ENCODE data around the gene TUBAL3. TPM values are rescaled to one million over a fixed set of nuclear protein-coding genes. Genes with fewer than 3 reads are reported as not detected.

The TUBAL3 gene
- total and polyA plus RNA-seq, 11 donors = 0.12 to 2.8 (median 0.33) TPM

DNA sequence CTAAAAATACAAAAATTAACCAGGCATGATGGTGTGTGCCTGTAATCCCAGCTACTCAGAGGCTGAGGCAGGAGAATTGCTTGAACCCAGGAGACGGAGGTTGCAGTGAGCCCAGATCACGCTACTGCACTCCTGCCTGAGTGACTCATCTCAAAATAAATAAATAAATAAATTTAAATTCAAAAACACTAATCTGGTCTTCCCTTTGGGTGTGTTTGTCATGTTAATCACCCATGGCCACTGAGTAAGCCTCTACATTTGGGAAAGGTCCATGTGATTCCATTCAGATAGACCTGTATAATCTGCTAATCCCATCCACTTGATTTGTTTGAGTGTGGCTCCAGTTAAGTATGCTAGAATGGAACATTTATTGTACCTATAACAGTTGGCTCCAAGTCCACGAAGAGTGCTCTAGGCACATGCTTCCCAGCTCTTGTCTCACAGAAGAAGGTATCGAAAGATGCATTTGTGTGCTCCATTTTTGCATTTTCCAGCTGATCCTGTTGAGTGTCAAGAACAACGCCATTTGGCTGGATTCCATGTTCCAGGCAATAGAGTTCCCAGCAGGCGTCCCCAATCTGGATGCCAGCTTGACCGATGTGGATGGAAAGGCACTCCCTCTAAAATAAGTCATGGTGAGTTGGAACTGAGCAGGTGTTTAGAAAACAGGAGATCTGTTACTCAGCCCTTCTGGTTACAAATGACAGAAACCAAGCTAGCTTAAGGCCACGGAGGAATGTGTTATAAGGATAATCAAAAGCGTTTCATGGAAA, 4.0 kb downstream of the TUBAL3 start:
- DNase-seq (no peak), ATAC-seq (no peak)
- WGBS, 4 donors = 79 to 80% (median 80%) methylated on average over 9 of the region's 9 CpGs
- Histone ChIP-seq H3K36me3 (no peaks in the 10 kb centered on the region), H3K9me3 (no peaks in the 10 kb centered on the region), H3K4me1 (peaks cover 0 to 5% (median 0%) of the 10 kb centered on the region in 12 donors), H3K4me3 (no peak overlapping the region), H3K27me3 (no peaks in the 10 kb centered on the region), H3K27ac (no peak overlapping the region)
- no peak for TF ChIP-seq POLR2A (IDR thresholded peaks at IDR 0.05)
- TF ChIP-seq, protein P1, sequence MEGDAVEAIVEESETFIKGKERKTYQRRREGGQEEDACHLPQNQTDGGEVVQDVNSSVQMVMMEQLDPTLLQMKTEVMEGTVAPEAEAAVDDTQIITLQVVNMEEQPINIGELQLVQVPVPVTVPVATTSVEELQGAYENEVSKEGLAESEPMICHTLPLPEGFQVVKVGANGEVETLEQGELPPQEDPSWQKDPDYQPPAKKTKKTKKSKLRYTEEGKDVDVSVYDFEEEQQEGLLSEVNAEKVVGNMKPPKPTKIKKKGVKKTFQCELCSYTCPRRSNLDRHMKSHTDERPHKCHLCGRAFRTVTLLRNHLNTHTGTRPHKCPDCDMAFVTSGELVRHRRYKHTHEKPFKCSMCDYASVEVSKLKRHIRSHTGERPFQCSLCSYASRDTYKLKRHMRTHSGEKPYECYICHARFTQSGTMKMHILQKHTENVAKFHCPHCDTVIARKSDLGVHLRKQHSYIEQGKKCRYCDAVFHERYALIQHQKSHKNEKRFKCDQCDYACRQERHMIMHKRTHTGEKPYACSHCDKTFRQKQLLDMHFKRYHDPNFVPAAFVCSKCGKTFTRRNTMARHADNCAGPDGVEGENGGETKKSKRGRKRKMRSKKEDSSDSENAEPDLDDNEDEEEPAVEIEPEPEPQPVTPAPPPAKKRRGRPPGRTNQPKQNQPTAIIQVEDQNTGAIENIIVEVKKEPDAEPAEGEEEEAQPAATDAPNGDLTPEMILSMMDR (IDR thresholded peaks at IDR 0.05) = no peak
- intact Hi-C loops (cut with DNase I) = no loop called here

DNA sequence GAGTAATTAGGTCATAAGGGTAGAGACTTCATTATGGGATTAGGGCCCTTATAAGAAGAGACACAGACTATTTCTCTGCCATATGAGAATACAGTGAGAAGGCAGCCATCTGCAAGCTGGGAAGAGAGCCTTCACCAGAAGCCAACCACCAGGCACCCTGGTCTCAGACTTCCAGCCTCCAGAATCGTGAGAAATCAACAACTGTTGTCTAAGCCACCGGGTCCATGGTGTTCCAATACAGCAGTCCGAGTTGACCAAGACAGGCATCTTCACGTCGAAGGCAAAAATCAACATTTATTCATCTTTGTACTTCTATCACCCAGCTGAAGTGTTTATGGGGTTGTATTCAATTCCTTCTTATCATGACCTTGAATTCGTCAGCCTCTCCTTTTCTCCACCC, 5.3 kb downstream of the TUBAL3 start:
- Histone ChIP-seq H3K4me3 (no peak overlapping the region), H3K27ac (no peak overlapping the region), H3K27me3 (no peaks in the 10 kb centered on the region), H3K36me3 (no peaks in the 10 kb centered on the region), H3K9me3 (no peaks in the 10 kb centered on the region), H3K4me1 (no peaks in the 10 kb centered on the region)
- intact Hi-C loops (cut with DNase I) = no loop called here
- TF ChIP-seq, protein P1 (IDR thresholded peaks at IDR 0.05) = no peak
- ATAC-seq (no peak), DNase-seq (no peak)
- 68 to 87% (median 74%) methylated on average over 6 of the region's 6 CpGs for WGBS, 4 donors

DNA sequence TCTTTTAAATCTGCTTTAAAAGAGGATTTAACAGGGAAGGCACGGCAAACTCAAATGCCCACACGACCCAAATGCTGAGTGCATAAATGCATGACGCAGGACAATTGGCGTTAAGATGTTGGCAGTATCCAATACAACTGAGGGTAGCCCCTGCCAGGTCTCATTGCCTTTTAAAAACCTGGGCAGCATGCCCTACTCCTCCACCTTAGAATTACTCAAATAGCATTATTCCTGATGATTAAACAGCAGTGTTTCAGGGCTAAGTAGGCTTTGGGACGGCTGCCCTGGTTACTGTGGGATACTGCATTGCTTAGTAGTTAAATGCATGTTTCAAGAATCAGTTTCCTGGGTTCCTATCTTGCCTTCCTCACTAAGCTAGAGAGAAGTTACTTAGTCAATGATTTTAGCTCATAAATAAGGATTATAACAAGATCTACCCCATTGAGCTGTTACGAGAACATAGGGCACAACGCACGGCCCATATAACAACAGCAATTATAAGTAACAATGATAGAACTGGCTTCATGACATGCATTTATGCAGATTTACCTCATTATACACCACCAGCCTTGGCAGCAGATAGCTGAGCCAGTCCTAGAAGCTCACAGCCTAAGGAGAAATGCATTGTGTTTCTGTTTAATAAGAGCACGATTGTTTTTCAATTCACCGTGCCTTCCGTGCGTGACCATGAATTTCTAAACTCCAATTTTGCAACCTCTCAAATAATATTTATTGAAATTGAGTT, 7.9 kb downstream of the TUBAL3 start:
- 87 to 96% (median 94%) methylated on average over 12 of the region's 12 CpGs for WGBS, 4 donors
- Histone ChIP-seq H3K4me1 (no peaks in the 10 kb centered on the region), H3K27me3 (no peaks in the 10 kb centered on the region), H3K9me3 (peaks cover 0 to 7% (median under 1%) of the 10 kb centered on the region in 12 donors), H3K27ac (no peak overlapping the region), H3K36me3 (no peaks in the 10 kb centered on the region), H3K4me3 (no peak overlapping the region)
- no peak for ATAC-seq
- intact Hi-C loops (cut with DNase I) = no loop called here
- TF ChIP-seq, protein P1 (IDR thresholded peaks at IDR 0.05) = no peak
- no peak for TF ChIP-seq POLR2A (IDR thresholded peaks at IDR 0.05)
- no peak for DNase-seq

DNA sequence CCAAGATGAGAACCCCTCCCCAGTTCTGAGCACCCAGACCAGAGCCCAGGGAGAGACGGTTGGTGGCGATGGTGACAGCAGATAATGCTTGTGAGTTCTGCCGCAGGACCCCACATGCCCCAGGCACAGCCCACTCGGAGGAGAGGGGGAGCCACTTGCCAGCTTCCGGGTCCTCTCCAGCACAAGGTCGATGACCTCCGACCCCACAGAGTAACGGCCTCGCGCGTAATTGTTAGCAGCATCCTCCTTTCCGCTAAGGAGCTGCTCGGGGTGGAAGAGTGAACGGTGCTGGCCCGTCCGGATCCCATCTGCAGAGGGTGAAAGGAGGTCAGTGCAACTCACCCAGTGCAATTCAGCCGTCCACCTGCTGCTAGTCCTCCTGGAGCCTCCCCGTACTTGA, 9.5 kb downstream of the TUBAL3 start:
- Histone ChIP-seq H3K36me3 (no peaks in the 10 kb centered on the region), H3K4me3 (no peak overlapping the region), H3K27ac (no peak overlapping the region), H3K4me1 (no peaks in the 10 kb centered on the region), H3K9me3 (peaks cover 0 to 22% (median 15%) of the 10 kb centered on the region in 12 donors), H3K27me3 (no peaks in the 10 kb centered on the region)
- 89 to 92% (median 91%) methylated on average over 18 of the region's 18 CpGs for WGBS, 4 donors
- intact Hi-C loops (cut with DNase I) = no loop called here
- DNase-seq = no peak
- ATAC-seq = no peak
- TF ChIP-seq, protein P1 (IDR thresholded peaks at IDR 0.05) = no peak
- TF ChIP-seq POLR2A (IDR thresholded peaks at IDR 0.05) = no peak
